Kidney capillary endothelial cell (primary cell): ENCODE results near the gene AAK1.
"Not testable (repeated sequence)": the region's sequence is repeated elsewhere in the genome, so short reads cannot be mapped to it uniquely, and the experiment has no call there.

Source experiments
- DNase-seq: peaks from one replicate; pipeline ENCODE4 v3.0.0-alpha.2; 2018; ENCODE audit warnings: low spot score

AAK1 gene

GRCh38 chr2:69643602-69644505, at the start of gene AAK1:
Gene AAK1 (minus strand): TSS chr2:69643739. CDS start chr2:69643040, 699 bp downstream.
- peak; percentile 76 for DNase-seq

- DNase-seq = no peak
These were observed 48.9 kb upstream of the AAK1 start for GRCh38 chr2:69692424-69692823.

- no peak for DNase-seq
These were observed 46.4 kb upstream of the AAK1 start for GRCh38 chr2:69689969-69690368.

- DNase-seq = no peak
These were observed 45.9 kb upstream of the AAK1 start for GRCh38 chr2:69689466-69689865.

- no peak for DNase-seq
These were observed 44.6 kb upstream of the AAK1 start for GRCh38 chr2:69687971-69688611.

GRCh38 chr2:69686813-69687212, 43.3 kb upstream of the AAK1 start:
- no peak for DNase-seq

- DNase-seq = no peak
These were observed 41.9 kb upstream of the AAK1 start for GRCh38 chr2:69685321-69686048.

GRCh38 chr2:69683170-69683971, 39.8 kb upstream of the AAK1 start:
- DNase-seq = peak; percentile 76

GRCh38 chr2:69682525-69682924, 39.0 kb upstream of the AAK1 start:
- DNase-seq = no peak

GRCh38 chr2:69680001-69680675, 36.6 kb upstream of the AAK1 start:
- no peak for DNase-seq

- no peak for DNase-seq
These were observed 34.4 kb upstream of the AAK1 start for GRCh38 chr2:69677914-69678313.

GRCh38 chr2:69676146-69676545, 32.6 kb upstream of the AAK1 start:
- no peak for DNase-seq

GRCh38 chr2:69674316-69674670, 30.8 kb upstream of the AAK1 start:
- DNase-seq = no peak

- DNase-seq = not testable (repeated sequence)
These were observed 29.6 kb upstream of the AAK1 start for GRCh38 chr2:69673098-69673497.

- no peak for DNase-seq
These were observed 26.1 kb upstream of the AAK1 start for GRCh38 chr2:69669666-69670065.

GRCh38 chr2:69668598-69668997, 25.1 kb upstream of the AAK1 start:
- no peak for DNase-seq

- DNase-seq = peak; percentile 26
These were observed 24.4 kb upstream of the AAK1 start for GRCh38 chr2:69667805-69668382.

GRCh38 chr2:69665152-69665551, 21.6 kb upstream of the AAK1 start:
- DNase-seq = no peak

- DNase-seq = no peak
These were observed 20.3 kb upstream of the AAK1 start for GRCh38 chr2:69663860-69664259.

- not testable (repeated sequence) for DNase-seq
These were observed 19.0 kb upstream of the AAK1 start for GRCh38 chr2:69662547-69662946.

- no peak for DNase-seq
These were observed 17.1 kb upstream of the AAK1 start for GRCh38 chr2:69660637-69661036.
